Ishikawa (cell line): ENCODE results near the gene RAB11FIP4.

Source experiments
- CEBPB ChIP-seq: IDR thresholded peaks from 2 replicates; pipeline ENCODE4 v1.6.1; 2012
- CREB1 ChIP-seq: IDR thresholded peaks from 2 replicates; pipeline ENCODE4 v1.6.1; 2012; ENCODE audit warnings: low read depth
- EGR1 ChIP-seq: IDR thresholded peaks from 2 replicates; pipeline ENCODE4 v1.6.1; 2012
- EP300 ChIP-seq: IDR thresholded peaks from 2 replicates; pipeline ENCODE4 v1.6.1; 2012; ENCODE audit warnings: borderline replicate concordance
- FOXM1 ChIP-seq: IDR thresholded peaks from 2 replicates; pipeline ENCODE4 v1.6.1; 2012; ENCODE audit warnings: low read depth, borderline replicate concordance
- MAX ChIP-seq: IDR thresholded peaks from 2 replicates; pipeline ENCODE4 v1.6.1; 2012
- NFIC ChIP-seq: IDR thresholded peaks from 2 replicates; pipeline ENCODE4 v1.6.1; 2012
- RAD21 ChIP-seq: IDR thresholded peaks from 2 replicates; pipeline ENCODE4 v1.6.1; 2012; ENCODE audit warnings: low read depth
- REST ChIP-seq: IDR thresholded peaks from 2 replicates; pipeline ENCODE4 v1.6.1; 2012; ENCODE audit warnings: low read depth, mild to moderate bottlenecking
- TAF1 ChIP-seq: IDR thresholded peaks from 2 replicates; pipeline ENCODE4 v1.6.1; 2012; ENCODE audit warnings: low read depth, mild to moderate bottlenecking
- TCF12 ChIP-seq: IDR thresholded peaks from 2 replicates; pipeline ENCODE4 v1.6.1; 2012; ENCODE audit warnings: low read depth
- TEAD4 ChIP-seq: IDR thresholded peaks from 2 replicates; pipeline ENCODE4 v1.6.1; 2012
- USF1 ChIP-seq: IDR thresholded peaks from 2 replicates; pipeline ENCODE4 v1.6.1; 2012
- YY1 ChIP-seq: IDR thresholded peaks from 2 replicates; pipeline ENCODE4 v1.6.1; 2012; ENCODE audit warnings: low read depth
- ZBTB7A ChIP-seq: IDR thresholded peaks from 2 replicates; pipeline ENCODE4 v1.6.1; 2012; ENCODE audit warnings: low read depth

RAB11FIP4 gene

GRCh38 chr17:31522987-31523495 lies 131.6 kb downstream of the RAB11FIP4 start:
- TF ChIP-seq EGR1 = no peak
- no peak for TF ChIP-seq TEAD4

GRCh38 chr17:31523862-31524730 lies 132.6 kb downstream of the RAB11FIP4 start:
- TF ChIP-seq EGR1 (no peak), RAD21 (no peak), YY1 (no peak)

GRCh38 chr17:31524926-31525800 lies 133.7 kb downstream of the RAB11FIP4 start:
- TF ChIP-seq TEAD4 (peak; percentile 38; the same call in 1 of the 2 replicates), RAD21 (peak; percentile 96), TCF12 (no peak)

- TF ChIP-seq EGR1 (no peak), RAD21 (peak; percentile 25; the same call in 1 of the 2 replicates), MAX (no peak)
Measured at GRCh38 chr17:31525801-31526549, 134.5 kb downstream of the RAB11FIP4 start.

GRCh38 chr17:31527606-31528005 lies 136.1 kb downstream of the RAB11FIP4 start:
- TF ChIP-seq YY1 = no peak
- no peak for TF ChIP-seq RAD21
- no peak for TF ChIP-seq TEAD4
- TF ChIP-seq TAF1 = no peak
- TF ChIP-seq NFIC = no peak
- no peak for TF ChIP-seq CREB1
- TF ChIP-seq ZBTB7A = no peak
- TF ChIP-seq USF1 = no peak
- TF ChIP-seq MAX = no peak
- no peak for TF ChIP-seq CEBPB
- TF ChIP-seq REST = no peak

- no peak for TF ChIP-seq YY1
- no peak for TF ChIP-seq FOXM1
- no peak for TF ChIP-seq TEAD4
- TF ChIP-seq TCF12 = no peak
- TF ChIP-seq NFIC = no peak
- TF ChIP-seq USF1 = no peak
- TF ChIP-seq CREB1 = no peak
- TF ChIP-seq TAF1 = no peak
Measured at GRCh38 chr17:31528291-31528874, 136.9 kb downstream of the RAB11FIP4 start.

- TF ChIP-seq FOXM1 (no peak), CREB1 (no peak), MAX (no peak), REST (no peak), RAD21 (no peak), TEAD4 (no peak), ZBTB7A (no peak), EP300 (no peak), YY1 (no peak)
Measured at GRCh38 chr17:31529841-31530251, 138.4 kb downstream of the RAB11FIP4 start.
